Ishikawa (cell line): Measurements from ENCODE around the gene FAM135A.

Experiments used
- CEBPB ChIP-seq: IDR thresholded peaks from 2 replicates; pipeline ENCODE4 v1.6.1; 2012
- EP300 ChIP-seq: IDR thresholded peaks from 2 replicates; pipeline ENCODE4 v1.6.1; 2012; ENCODE audit warnings: borderline replicate concordance
- MAX ChIP-seq: IDR thresholded peaks from 2 replicates; pipeline ENCODE4 v1.6.1; 2012
- REST ChIP-seq: IDR thresholded peaks from 2 replicates; pipeline ENCODE4 v1.6.1; 2012; ENCODE audit warnings: low read depth, mild to moderate bottlenecking
- TAF1 ChIP-seq: IDR thresholded peaks from 2 replicates; pipeline ENCODE4 v1.6.1; 2012; ENCODE audit warnings: low read depth, mild to moderate bottlenecking
- TCF12 ChIP-seq: IDR thresholded peaks from 2 replicates; pipeline ENCODE4 v1.6.1; 2012; ENCODE audit warnings: low read depth
- TEAD4 ChIP-seq: IDR thresholded peaks from 2 replicates; pipeline ENCODE4 v1.6.1; 2012
- YY1 ChIP-seq: IDR thresholded peaks from 2 replicates; pipeline ENCODE4 v1.6.1; 2012; ENCODE audit warnings: low read depth

- TF ChIP-seq TCF12 (no peak), EP300 (no peak), TAF1 (no peak), MAX (no peak), CEBPB (no peak), YY1 (no peak), REST (no peak), TEAD4 (no peak)
Observed at GRCh38 chr6:70377372-70377771, 35.9 kb upstream of the FAM135A start.
